Type B pancreatic cell (in vitro differentiated cells): Measurements from ENCODE around the gene CRABP1. TPM values are rescaled to one million over a fixed set of nuclear protein-coding genes. Genes with fewer than 3 reads are reported as not detected.

Experiments
- DNase-seq: peaks from one replicate; pipeline ENCODE4 v3.0.0; 2021; ENCODE audit warnings: mixed read lengths; ENCODE audit not compliant: unreplicated experiment; ENCODE audit errors: extremely low spot score
- H3K27ac Mint-ChIP-seq: 2 replicates; pipeline ENCODE4 v1.8.0; 2021; ENCODE audit warnings: mild to moderate bottlenecking, mixed read lengths
- H3K27me3 Mint-ChIP-seq: 2 replicates; pipeline ENCODE4 v1.8.0; 2021; ENCODE audit warnings: mixed read lengths
- H3K36me3 Mint-ChIP-seq: 2 replicates; pipeline ENCODE4 v1.8.0; 2021; ENCODE audit warnings: mixed read lengths
- H3K4me1 Mint-ChIP-seq: one replicate; pipeline ENCODE4 v1.8.0; 2021; ENCODE audit warnings: mixed read lengths; ENCODE audit not compliant: unreplicated experiment
- H3K4me3 Mint-ChIP-seq: 2 replicates; pipeline ENCODE4 v1.8.0; 2021; ENCODE audit warnings: mild to moderate bottlenecking, mixed read lengths
- H3K9me3 Mint-ChIP-seq: 2 replicates; pipeline ENCODE4 v1.8.0; 2021; ENCODE audit warnings: mixed read lengths
- CTCF ChIP-seq: fragments of 200-600 bp; sonication (generic); conservative IDR thresholded peaks from 2 replicates; pipeline ENCODE4 v1.5.0; 2021; ENCODE audit warnings: antibody characterized with exemption, mild to moderate bottlenecking
- total RNA-seq: library from RNA; stranded (reverse); gene quantifications from 2 replicates; pipeline ENCODE4 v1.2.1, GENCODE V29; 2021; ENCODE audit warnings: low replicate concordance

CRABP1 gene
- total RNA-seq, 1 donor from 2014 or later = 685 TPM

DNA sequence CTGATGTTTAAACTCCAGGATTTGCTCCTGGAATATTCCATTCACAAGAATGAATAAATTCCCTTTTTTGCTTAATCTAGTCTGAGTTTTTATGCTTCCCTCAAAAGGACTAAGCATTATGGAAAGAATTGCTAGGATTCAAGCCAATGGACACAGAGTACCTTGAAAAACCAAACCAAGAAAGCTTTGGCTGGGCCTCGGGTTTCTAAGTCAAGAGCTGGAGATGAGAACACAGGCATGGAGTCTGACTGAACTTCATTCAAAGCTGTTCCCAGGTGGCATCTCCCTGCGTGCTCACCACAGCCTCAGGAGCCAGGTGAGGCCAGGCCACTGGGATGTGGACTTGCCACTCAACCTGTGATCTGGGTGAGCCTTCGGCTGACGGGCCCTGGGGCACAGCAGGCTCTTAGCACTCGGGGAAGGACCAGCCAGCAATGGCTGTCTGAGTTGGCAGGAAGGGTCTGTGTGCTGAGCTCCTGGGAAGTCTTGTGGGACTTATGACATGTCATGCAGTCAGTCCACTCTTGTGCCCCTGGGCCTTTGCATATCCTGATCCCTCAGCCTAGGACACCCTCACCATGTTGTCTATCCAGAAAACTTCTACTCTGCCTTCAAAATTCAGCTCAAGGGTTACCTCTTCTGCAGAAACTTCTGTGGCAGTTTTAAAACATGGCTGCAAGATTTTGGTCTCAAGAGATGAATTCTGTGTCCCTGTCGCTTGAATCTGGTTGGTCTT is 21.8 kb downstream of the CRABP1 start:
- H3K9me3 Mint-ChIP-seq = no peaks in the 10 kb centered on the region
- H3K27me3 Mint-ChIP-seq = peaks cover 7% of the 10 kb centered on the region
- H3K4me1 Mint-ChIP-seq = peaks cover 60% of the 10 kb centered on the region
- H3K36me3 Mint-ChIP-seq = no peaks in the 10 kb centered on the region
- no peak overlapping the region for H3K4me3 Mint-ChIP-seq
- H3K27ac Mint-ChIP-seq = no peak overlapping the region
- TF ChIP-seq CTCF = no peak
- no peak for DNase-seq

DNA sequence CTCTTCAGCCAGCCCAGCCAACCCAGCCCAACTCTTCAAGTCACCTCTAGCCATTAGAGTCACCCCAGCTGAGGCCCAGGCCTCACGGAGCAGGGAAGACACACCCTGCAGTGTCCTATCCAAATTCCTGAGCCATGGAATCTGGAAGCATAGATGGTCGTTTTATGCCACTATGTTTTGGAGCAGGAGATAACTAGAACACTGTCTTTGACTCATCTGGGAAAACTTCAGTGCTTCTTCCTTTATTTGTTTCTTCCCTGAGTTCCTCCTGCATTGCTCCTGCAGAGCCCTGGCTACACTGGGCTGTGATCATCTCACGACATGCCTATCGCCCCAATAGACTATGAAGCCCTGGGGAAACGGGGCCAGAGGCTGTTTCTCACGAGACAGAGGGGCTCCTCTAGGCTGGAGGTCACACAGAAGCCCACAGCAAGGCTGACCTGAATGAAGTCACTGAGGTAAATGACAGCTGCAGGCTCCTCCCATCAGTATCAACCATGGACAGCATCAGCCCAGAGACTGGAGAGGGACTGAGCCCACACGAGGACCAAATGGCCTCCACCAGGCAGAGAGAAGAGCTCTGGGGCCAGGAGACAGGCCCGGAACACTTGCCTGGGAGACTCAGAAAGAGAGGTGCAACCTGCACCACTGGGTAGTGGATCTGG is 22.7 kb downstream of the CRABP1 start:
- DNase-seq = no peak
- H3K4me1 Mint-ChIP-seq = peaks cover 61% of the 10 kb centered on the region
- no peak overlapping the region for H3K27ac Mint-ChIP-seq
- H3K36me3 Mint-ChIP-seq = no peaks in the 10 kb centered on the region
- H3K27me3 Mint-ChIP-seq = peaks cover 7% of the 10 kb centered on the region
- H3K4me3 Mint-ChIP-seq = no peak overlapping the region
- H3K9me3 Mint-ChIP-seq = no peaks in the 10 kb centered on the region
- no peak for TF ChIP-seq CTCF

DNA sequence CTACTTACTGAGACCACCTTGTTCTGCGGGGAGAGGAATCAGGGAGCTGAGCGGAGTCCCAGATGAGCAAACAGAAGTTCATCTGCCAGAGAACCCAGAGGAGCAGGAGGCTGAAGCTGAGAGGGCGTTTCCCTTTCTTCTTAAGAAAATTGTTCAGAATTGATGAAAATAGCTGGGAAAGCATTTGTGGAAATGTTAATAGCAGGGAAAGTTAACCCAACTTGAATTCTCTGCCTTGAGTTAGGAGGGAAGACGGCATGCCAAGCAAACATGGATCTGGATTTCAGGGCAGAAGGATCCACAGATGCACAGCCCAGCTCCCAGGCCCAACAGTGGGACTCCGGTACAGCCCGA is 23.2 kb downstream of the CRABP1 start:
- no peak for DNase-seq
- no peak overlapping the region for H3K27ac Mint-ChIP-seq
- H3K4me3 Mint-ChIP-seq = peak overlapping the region; percentile 2

GRCh38 chr15:78364233-78364632 is 24.1 kb downstream of the CRABP1 start:
- no peaks in the 10 kb centered on the region for H3K9me3 Mint-ChIP-seq
- H3K4me1 Mint-ChIP-seq = peaks cover 62% of the 10 kb centered on the region
- DNase-seq = no peak
- H3K27me3 Mint-ChIP-seq = peaks cover 7% of the 10 kb centered on the region
- no peak overlapping the region for H3K27ac Mint-ChIP-seq
- no peak for TF ChIP-seq CTCF
- H3K36me3 Mint-ChIP-seq = no peaks in the 10 kb centered on the region
- no peak overlapping the region for H3K4me3 Mint-ChIP-seq

More for the DNA sequence above, 23.2 kb downstream of the CRABP1 start:
- TF ChIP-seq CTCF = no peak
- Mint-ChIP-seq H3K36me3 (no peaks in the 10 kb centered on the region), H3K9me3 (no peaks in the 10 kb centered on the region), H3K4me1 (peaks cover 61% of the 10 kb centered on the region), H3K27me3 (peaks cover 7% of the 10 kb centered on the region)

- H3K9me3 Mint-ChIP-seq = no peaks in the 10 kb centered on the region
Measured at GRCh38 chr15:78365917-78366316, 25.8 kb downstream of the CRABP1 start.

More at GRCh38 chr15:78365917-78366316, 25.8 kb downstream of the CRABP1 start:
- peaks cover 50% of the 10 kb centered on the region for H3K4me1 Mint-ChIP-seq
- no peak for DNase-seq
- H3K27ac Mint-ChIP-seq = no peak overlapping the region
- no peaks in the 10 kb centered on the region for H3K36me3 Mint-ChIP-seq
- peaks cover 7% of the 10 kb centered on the region for H3K27me3 Mint-ChIP-seq
- no peak overlapping the region for H3K4me3 Mint-ChIP-seq
- no peak for TF ChIP-seq CTCF
